CD8-positive, alpha-beta memory T cell (primary cell): ENCODE measurements around the gene MSH3. TPM values are rescaled to one million over a fixed set of nuclear protein-coding genes. Genes with fewer than 3 reads are reported as not detected.

ENCODE experiments used
- CTCF ChIA-PET: fragments of 350-600 bp; sonication (Branson Sonifier 250); formaldehyde crosslinking; loops from one replicate; lab custom pipeline; 2021; ENCODE audit warnings: antibody characterized with exemption; lab: Charles Lee
- POLR2A ChIA-PET: fragments of 350-600 bp; sonication (Branson Sonifier 250); formaldehyde crosslinking; loops from one replicate; lab custom pipeline; 2021; ENCODE audit warnings: antibody characterized with exemption; lab: Charles Lee
- DNase-seq, 5 donors: peaks; one replicate each; pipeline versions ENCODE4 v3.0.0 to v3.0.0-alpha.2; 2020 to 2022; ENCODE audit warnings: mixed read lengths in 1 of 5
- H3K27ac ChIP-seq: one replicate; pipeline ENCODE4 v1.7.0; 2013; ENCODE audit warnings: low read depth, mild to moderate bottlenecking, low read length, moderate library complexity
- H3K27me3 ChIP-seq: 2 replicates; pipeline ENCODE4 v1.7.0; 2013; ENCODE audit warnings: low read length, mild to moderate bottlenecking; ENCODE audit not compliant: insufficient read depth, poor library complexity, severe bottlenecking
- H3K36me3 ChIP-seq: 2 replicates; pipeline ENCODE4 v1.7.0; 2013; ENCODE audit warnings: mild to moderate bottlenecking, low read length, moderate library complexity; ENCODE audit not compliant: insufficient read depth
- H3K4me1 ChIP-seq: 2 replicates; pipeline ENCODE4 v1.7.0; 2013; ENCODE audit warnings: mild to moderate bottlenecking, low read length, moderate library complexity; ENCODE audit not compliant: insufficient read depth
- H3K4me3 ChIP-seq: 2 replicates; pipeline ENCODE4 v1.7.0; 2013; ENCODE audit warnings: mild to moderate bottlenecking, low read length
- H3K9me3 ChIP-seq: 2 replicates; pipeline ENCODE4 v1.7.0; 2013; ENCODE audit warnings: mild to moderate bottlenecking, low read length
- H3K27ac Mint-ChIP-seq, 8 donors: one replicate each; pipeline ENCODE4 v1.8.0; 2020 to 2021; ENCODE audit warnings: mixed read lengths in 8 of 8, mild to moderate bottlenecking in 6 of 8, inconsistent platforms in 3 of 8, moderate library complexity in 3 of 8
- H3K27me3 Mint-ChIP-seq, 2 donors: one replicate each; pipeline ENCODE4 v1.8.0; 2020 to 2021; ENCODE audit warnings: mixed read lengths in 2 of 2, mild to moderate bottlenecking in 1 of 2, moderate library complexity in 1 of 2
- H3K36me3 Mint-ChIP-seq, 3 donors: one replicate each; pipeline ENCODE4 v1.8.0; 2020 to 2021; ENCODE audit warnings: mixed read lengths in 3 of 3, inconsistent platforms in 1 of 3, mild to moderate bottlenecking in 1 of 3
- H3K4me1 Mint-ChIP-seq, 3 donors: one replicate each; pipeline ENCODE4 v1.8.0; 2020 to 2021; ENCODE audit warnings: mixed read lengths in 3 of 3, inconsistent platforms in 1 of 3, mild to moderate bottlenecking in 1 of 3
- H3K4me3 Mint-ChIP-seq, 7 donors: one replicate each; pipeline ENCODE4 v1.8.0; 2020 to 2021; ENCODE audit warnings: mixed read lengths in 7 of 7, mild to moderate bottlenecking in 6 of 7, moderate library complexity in 4 of 7, inconsistent platforms in 2 of 7
- H3K9me3 Mint-ChIP-seq, 5 donors: one replicate each; pipeline ENCODE4 v1.8.0; 2020 to 2022; ENCODE audit warnings: mixed read lengths in 5 of 5, mild to moderate bottlenecking in 3 of 5, moderate library complexity in 2 of 5, inconsistent platforms in 1 of 5
- polyA plus RNA-seq: library from polyadenylated mRNA; unstranded; fragments of 300-500 nt; fragmentation: Illumina TruSeq; gene quantifications from one replicate; pipeline ENCODE4 v1.2.3, GENCODE V29; 2021
- total RNA-seq, 2 experiments: library from RNA; stranded (reverse); gene quantifications; one replicate each; pipeline ENCODE4 v1.2.3, GENCODE V29; 2021

Gene MSH3
- total and polyA plus RNA-seq, 3 experiments from 2014 or later = 13.1 to 19.8 (median 19.2) TPM

DNA sequence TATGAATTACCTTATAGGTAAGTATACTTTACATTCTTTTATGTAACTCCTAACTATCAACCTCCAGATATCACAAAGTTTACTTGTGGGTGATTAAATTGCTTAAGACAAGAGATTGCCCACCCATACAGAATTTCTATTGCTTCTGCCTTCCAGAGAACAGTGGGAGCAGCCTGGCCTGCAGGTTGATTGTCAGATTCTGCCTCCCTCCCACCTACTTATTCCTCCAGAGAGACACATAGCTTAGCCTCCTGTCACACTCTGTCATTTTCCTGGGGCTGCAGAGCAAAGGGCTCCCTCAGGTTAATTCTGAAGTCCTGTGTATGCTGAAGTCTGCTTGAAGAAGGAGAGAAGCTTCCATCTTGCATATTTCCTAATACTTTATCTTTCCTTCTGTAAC is 48.8 kb downstream of the MSH3 start:
- no peak for DNase-seq
- ChIA-PET POLR2A (no interaction called here), CTCF (no interaction called here)
- H3K9me3 Mint-ChIP-seq = no peaks in the 10 kb centered on the region
- peak overlapping the region in 1 of 8 donors; percentile 33 for H3K27ac Mint-ChIP-seq
- H3K27me3 Mint-ChIP-seq = no peaks in the 10 kb centered on the region
- peaks cover 13 to 30% (median 18%) of the 10 kb centered on the region in 3 donors for H3K36me3 Mint-ChIP-seq
- Histone ChIP-seq H3K27me3 (no peaks in the 10 kb centered on the region), H3K27ac (no peak overlapping the region), H3K36me3 (no peaks in the 10 kb centered on the region), H3K9me3 (no peaks in the 10 kb centered on the region), H3K4me1 (peaks cover 4% of the 10 kb centered on the region), H3K4me3 (no peak overlapping the region)
- H3K4me3 Mint-ChIP-seq = no peak overlapping the region
- peaks cover 27 to 39% (median 35%) of the 10 kb centered on the region in 3 donors for H3K4me1 Mint-ChIP-seq

DNA sequence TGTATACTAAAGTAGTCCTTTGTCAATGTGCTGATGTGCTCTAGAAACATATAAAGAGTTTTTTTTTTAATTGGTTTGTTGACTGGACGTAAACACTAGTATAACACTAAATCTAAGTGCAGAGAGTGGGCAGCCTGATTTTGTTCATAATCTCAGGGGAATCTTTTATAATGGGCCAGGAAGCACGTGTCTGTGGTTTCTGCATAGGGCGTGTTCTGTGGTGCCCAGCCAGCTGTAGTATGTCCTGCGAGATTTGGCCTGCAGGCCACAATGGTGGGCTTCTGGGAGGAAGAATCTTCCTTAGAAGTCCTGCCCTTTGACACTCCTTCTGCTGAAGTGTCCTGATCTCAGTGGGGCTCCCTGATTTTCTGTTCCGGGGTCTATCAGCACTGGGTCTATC is 49.3 kb downstream of the MSH3 start:
- no peaks in the 10 kb centered on the region for H3K27me3 Mint-ChIP-seq
- ChIA-PET POLR2A (no interaction called here), CTCF (no interaction called here)
- no peak overlapping the region for H3K27ac ChIP-seq
- H3K27me3 ChIP-seq = no peaks in the 10 kb centered on the region
- no peak for DNase-seq
- peaks cover 27 to 39% (median 35%) of the 10 kb centered on the region in 3 donors for H3K4me1 Mint-ChIP-seq
- H3K9me3 ChIP-seq = no peaks in the 10 kb centered on the region
- H3K4me1 ChIP-seq = peaks cover 4% of the 10 kb centered on the region
- H3K27ac Mint-ChIP-seq = peak overlapping the region in 2 of 8 donors; percentile 38 to 80
- peak overlapping the region in 1 of 7 donors; percentile 37 for H3K4me3 Mint-ChIP-seq
- no peaks in the 10 kb centered on the region for H3K36me3 ChIP-seq
- H3K36me3 Mint-ChIP-seq = peaks cover 10 to 31% (median 16%) of the 10 kb centered on the region in 3 donors
- H3K9me3 Mint-ChIP-seq = no peaks in the 10 kb centered on the region
- no peak overlapping the region for H3K4me3 ChIP-seq

DNA sequence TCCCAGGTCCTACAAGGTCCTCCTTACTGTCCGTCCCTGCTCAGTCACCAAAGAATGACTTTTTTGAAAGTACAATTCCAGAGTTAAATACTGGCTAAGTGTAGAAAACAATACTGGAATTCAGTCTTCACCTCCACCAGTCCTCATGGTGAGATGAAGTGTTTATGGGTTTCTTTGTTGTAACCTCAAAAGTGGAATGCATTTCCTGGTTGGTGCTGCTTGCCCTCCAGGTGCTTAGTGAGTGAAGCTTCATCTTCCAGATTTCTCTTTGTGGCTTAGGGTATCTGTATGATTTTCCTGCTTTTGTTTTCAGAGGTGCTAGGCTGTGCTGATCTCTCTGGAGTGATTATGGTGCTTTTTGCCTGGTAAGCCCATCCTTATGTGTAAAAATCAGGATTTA is 49.8 kb downstream of the MSH3 start:
- Mint-ChIP-seq H3K36me3 (peaks cover 10 to 35% (median 16%) of the 10 kb centered on the region in 3 donors), H3K27me3 (no peaks in the 10 kb centered on the region), H3K4me3 (peak overlapping the region in 1 of 7 donors; percentile 37), H3K9me3 (no peaks in the 10 kb centered on the region), H3K4me1 (peaks cover 27 to 39% (median 35%) of the 10 kb centered on the region in 3 donors), H3K27ac (peak overlapping the region in 2 of 8 donors; percentile 38 to 80)
- no peaks in the 10 kb centered on the region for H3K9me3 ChIP-seq
- no peaks in the 10 kb centered on the region for H3K27me3 ChIP-seq
- POLR2A ChIA-PET = no interaction called here
- CTCF ChIA-PET = no interaction called here
- no peak for DNase-seq
- no peak overlapping the region for H3K27ac ChIP-seq
- peaks cover 4% of the 10 kb centered on the region for H3K4me1 ChIP-seq
- no peak overlapping the region for H3K4me3 ChIP-seq
- H3K36me3 ChIP-seq = no peaks in the 10 kb centered on the region

DNA sequence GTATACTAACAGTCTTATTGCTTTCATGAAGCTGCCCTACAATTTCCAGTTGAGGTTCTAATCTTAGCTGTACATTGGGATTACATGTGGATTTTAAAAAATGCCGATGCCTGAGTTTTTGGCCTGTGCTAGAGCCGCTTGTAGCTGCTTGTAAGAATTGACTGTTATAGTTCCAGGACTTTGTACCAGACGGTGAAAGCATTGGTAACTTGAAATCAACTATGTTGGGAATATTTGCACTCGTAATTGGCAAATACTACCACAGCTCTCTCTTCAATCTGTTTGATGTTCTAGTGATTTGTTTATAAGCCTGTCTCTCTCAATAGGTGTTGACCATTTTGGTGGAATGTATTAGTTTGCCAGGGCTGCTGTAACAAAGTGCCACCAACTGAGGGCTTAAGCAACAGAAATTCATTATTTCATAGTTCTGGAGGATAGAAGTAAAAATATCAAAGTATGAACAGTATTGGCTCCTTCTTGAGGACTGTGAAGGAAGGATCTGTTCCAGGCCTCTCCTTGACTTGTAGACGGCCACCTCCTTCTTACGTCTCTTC is 50.8 kb downstream of the MSH3 start:
- H3K4me3 ChIP-seq = no peak overlapping the region
- POLR2A ChIA-PET = no interaction called here
- CTCF ChIA-PET = interaction anchor here (0.7 kb wide), 1 partner anchor 490 kb away, joined by 3 read pairs; no protein-coding TSS in a partner anchor

DNA sequence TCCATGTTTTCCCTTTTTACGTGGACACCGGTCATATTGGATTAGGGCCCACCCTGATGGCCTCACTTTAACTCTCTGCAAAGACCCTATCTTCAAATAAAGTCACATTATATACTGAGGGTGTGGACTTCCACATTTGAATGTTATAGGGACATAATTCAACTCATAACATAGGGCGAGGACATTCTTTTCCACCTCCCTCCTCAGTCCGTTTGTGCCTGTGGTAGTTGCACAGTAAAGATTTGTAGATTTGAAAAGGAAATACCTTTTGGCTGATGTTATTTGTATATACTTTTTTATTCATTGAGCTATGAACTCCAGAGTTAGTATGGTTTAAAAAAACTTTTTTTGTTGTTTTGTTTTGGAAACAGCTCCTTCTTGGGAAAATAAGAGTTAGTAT is 51.3 kb downstream of the MSH3 start:
- Histone ChIP-seq H3K4me3 (no peak overlapping the region), H3K27me3 (no peaks in the 10 kb centered on the region), H3K36me3 (no peaks in the 10 kb centered on the region), H3K9me3 (no peaks in the 10 kb centered on the region), H3K4me1 (peaks cover 4% of the 10 kb centered on the region), H3K27ac (no peak overlapping the region)
- DNase-seq = no peak
- Mint-ChIP-seq H3K9me3 (no peaks in the 10 kb centered on the region), H3K27me3 (no peaks in the 10 kb centered on the region), H3K4me3 (no peak overlapping the region), H3K27ac (peak overlapping the region in 2 of 8 donors; percentile 32 to 33), H3K36me3 (peaks cover 13 to 40% (median 21%) of the 10 kb centered on the region in 3 donors), H3K4me1 (peaks cover 36 to 49% (median 48%) of the 10 kb centered on the region in 3 donors)
- ChIA-PET CTCF (no interaction called here), POLR2A (no interaction called here)

More for the DNA sequence above, 50.8 kb downstream of the MSH3 start:
- Histone ChIP-seq H3K9me3 (no peaks in the 10 kb centered on the region), H3K27me3 (no peaks in the 10 kb centered on the region), H3K4me1 (peaks cover 4% of the 10 kb centered on the region), H3K36me3 (no peaks in the 10 kb centered on the region), H3K27ac (no peak overlapping the region)
- Mint-ChIP-seq H3K27ac (peak overlapping the region in 2 of 8 donors; percentile 32 to 45), H3K27me3 (no peaks in the 10 kb centered on the region), H3K4me3 (no peak overlapping the region), H3K9me3 (no peaks in the 10 kb centered on the region), H3K36me3 (peaks cover 10 to 37% (median 21%) of the 10 kb centered on the region in 3 donors), H3K4me1 (peaks cover 31 to 44% (median 43%) of the 10 kb centered on the region in 3 donors)
- no peak for DNase-seq

DNA sequence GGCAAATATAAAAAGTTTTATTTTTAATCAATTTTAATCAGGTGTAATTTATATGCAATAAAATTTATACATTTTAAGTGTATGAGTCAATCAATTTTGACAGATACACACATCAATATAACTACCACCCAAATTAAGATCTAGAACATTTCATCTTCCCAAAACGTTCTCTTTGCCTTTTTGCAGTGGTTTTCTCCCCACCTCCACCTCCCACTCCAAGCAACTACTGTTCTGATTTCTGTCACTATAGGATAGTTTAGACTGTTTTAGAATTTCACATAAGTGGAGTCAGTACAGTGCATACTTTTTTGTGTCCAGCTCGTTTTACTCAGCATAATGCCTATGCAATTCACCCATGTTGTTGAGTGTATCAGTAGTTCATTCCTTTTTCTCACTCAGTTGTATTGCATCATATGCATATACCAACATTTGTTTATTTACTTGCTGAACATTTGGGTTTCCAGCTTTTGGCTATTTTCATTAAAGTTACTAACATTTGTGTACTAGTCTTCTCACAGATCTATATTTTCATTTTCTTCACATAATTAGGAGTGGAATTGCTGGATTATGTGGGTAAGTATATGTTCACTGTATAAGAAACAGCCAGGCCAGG is 52.5 kb downstream of the MSH3 start:
- H3K4me1 Mint-ChIP-seq = peaks cover 37 to 51% (median 44%) of the 10 kb centered on the region in 3 donors

DNA sequence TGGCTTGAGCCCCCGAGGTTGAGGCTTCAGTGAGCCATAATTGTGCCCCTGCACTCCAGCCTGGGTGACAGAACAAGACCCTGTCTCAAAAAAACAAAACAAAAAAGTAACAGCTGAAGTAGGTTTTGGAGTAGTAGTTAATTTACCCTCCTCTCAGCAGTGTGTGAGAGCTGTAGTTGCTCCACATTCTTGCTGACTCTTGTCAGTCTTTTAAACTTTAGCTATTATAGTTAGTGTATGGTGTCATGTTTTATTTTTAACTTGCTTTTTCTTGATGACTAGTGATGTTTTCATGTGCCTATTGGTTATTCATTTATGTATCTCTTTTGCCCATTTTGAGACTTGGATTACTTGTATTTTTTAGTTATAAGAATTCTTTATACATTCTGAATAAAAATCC is 53.2 kb downstream of the MSH3 start:
- ChIA-PET POLR2A (no interaction called here), CTCF (no interaction called here)

More for the DNA sequence above, 52.5 kb downstream of the MSH3 start:
- Mint-ChIP-seq H3K36me3 (peaks cover 14 to 35% (median 17%) of the 10 kb centered on the region in 3 donors), H3K27ac (peak overlapping the region in 2 of 8 donors; percentile 20 to 57), H3K4me3 (no peak overlapping the region), H3K27me3 (no peaks in the 10 kb centered on the region), H3K9me3 (no peaks in the 10 kb centered on the region)
- no peaks in the 10 kb centered on the region for H3K36me3 ChIP-seq
- peaks cover 4% of the 10 kb centered on the region for H3K4me1 ChIP-seq
- ChIA-PET POLR2A (no interaction called here), CTCF (no interaction called here)
- no peaks in the 10 kb centered on the region for H3K9me3 ChIP-seq
- no peak for DNase-seq
- no peak overlapping the region for H3K4me3 ChIP-seq
- no peaks in the 10 kb centered on the region for H3K27me3 ChIP-seq
- no peak overlapping the region for H3K27ac ChIP-seq

DNA sequence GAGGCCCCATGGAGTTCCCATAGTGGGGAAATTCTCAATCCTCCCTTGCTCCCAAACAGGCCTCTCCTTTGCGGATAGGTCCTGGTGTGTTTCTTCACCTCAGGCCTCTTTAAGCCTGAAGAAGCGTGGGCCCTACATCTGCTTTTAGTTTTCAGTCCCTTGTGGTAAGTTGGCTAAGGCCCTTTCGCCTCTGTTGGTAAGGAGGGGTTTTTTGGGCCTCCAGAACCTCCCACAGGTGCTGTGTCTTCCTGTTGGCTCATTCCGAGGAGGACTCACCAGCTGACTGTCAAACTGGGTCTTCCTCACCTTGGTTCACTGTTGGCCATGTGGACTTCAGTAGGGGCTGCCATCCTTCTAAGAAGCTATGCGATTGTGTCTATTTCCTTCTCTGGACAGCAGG is 56.8 kb downstream of the MSH3 start:
- no peaks in the 10 kb centered on the region for H3K9me3 Mint-ChIP-seq
- no peaks in the 10 kb centered on the region for H3K4me1 ChIP-seq
- peaks cover 9 to 41% (median 18%) of the 10 kb centered on the region in 3 donors for H3K36me3 Mint-ChIP-seq
- no peak overlapping the region for H3K4me3 ChIP-seq
- H3K27me3 Mint-ChIP-seq = no peaks in the 10 kb centered on the region
- H3K36me3 ChIP-seq = no peaks in the 10 kb centered on the region
- ChIA-PET POLR2A (no interaction called here), CTCF (no interaction called here)
- no peaks in the 10 kb centered on the region for H3K9me3 ChIP-seq
- no peak for DNase-seq
- H3K4me3 Mint-ChIP-seq = peak overlapping the region in 1 of 7 donors; percentile 40
- no peaks in the 10 kb centered on the region for H3K27me3 ChIP-seq
- no peak overlapping the region for H3K27ac ChIP-seq
- H3K4me1 Mint-ChIP-seq = peaks cover 27 to 46% (median 33%) of the 10 kb centered on the region in 3 donors
- peak overlapping the region in 5 of 8 donors; percentile 27 to 85 (median 46) for H3K27ac Mint-ChIP-seq

More for the DNA sequence above, 53.2 kb downstream of the MSH3 start:
- H3K36me3 ChIP-seq = no peaks in the 10 kb centered on the region
- H3K27me3 ChIP-seq = no peaks in the 10 kb centered on the region
- no peak overlapping the region for H3K4me3 ChIP-seq
- Mint-ChIP-seq H3K4me3 (no peak overlapping the region), H3K27ac (peak overlapping the region in 1 of 8 donors; percentile 57), H3K36me3 (peaks cover 14 to 31% (median 17%) of the 10 kb centered on the region in 3 donors), H3K4me1 (peaks cover 40 to 57% (median 51%) of the 10 kb centered on the region in 3 donors), H3K27me3 (no peaks in the 10 kb centered on the region), H3K9me3 (no peaks in the 10 kb centered on the region)
- H3K4me1 ChIP-seq = peaks cover 4% of the 10 kb centered on the region
- no peaks in the 10 kb centered on the region for H3K9me3 ChIP-seq
- no peak overlapping the region for H3K27ac ChIP-seq
- no peak for DNase-seq
